Measurements from ENCODE around the gene SPATS2. TPM values are rescaled to one million over a fixed set of nuclear protein-coding genes. Genes with fewer than 3 reads are reported as not detected.

The SPATS2 gene
- polyA plus RNA-seq, 1 of the 3 experiments (the other 2 are of a cell fraction) = 72.9 TPM

GRCh38 chr12:49539406-49540228 lies 172.4 kb downstream of the SPATS2 start:
- DNase-seq = peak; percentile 47
- H3K4me2 ChIP-seq = 0 out of 2 replicates have a peak overlapping the region, but pooled peaks have one; percentile 33
- no peak overlapping the region for H2AFZ ChIP-seq (ENCODE audit: low read depth)
- no peaks in the 10 kb centered on the region for H3K9me2 ChIP-seq
- H3K9me3 ChIP-seq = no peaks in the 10 kb centered on the region
- H3K79me2 ChIP-seq (ENCODE audit: insufficient read depth) = no peaks in the 10 kb centered on the region
- H3K36me3 ChIP-seq (replicated peaks in 1 of 2; ENCODE audit: control insufficient read depth in 1 of 2, insufficient read depth in 2 of 2, low read length in 1 of 2) = no peaks in the 10 kb centered on the region
- H3K4me3 ChIP-seq (ENCODE audit: low read depth in 2 of 2, low read length in 1 of 2) = peak overlapping the region in 1 of 2 experiments; percentile 53; a peak in 2 of 4 replicates
- no peaks in the 10 kb centered on the region for H3K27me3 ChIP-seq (ENCODE audit: insufficient read depth)
- TF ChIP-seq USF1 (IDR thresholded peaks at IDR 0.05; ENCODE audit: borderline replicate concordance, low read depth) (no peak), GATA2 (CRISPR knock-in tag; IDR thresholded peaks at IDR 0.05) (no peak), TEAD4 (IDR thresholded peaks at IDR 0.05; ENCODE audit: borderline replicate concordance, insufficient read depth) (no peak), RFX5 (IDR thresholded peaks at IDR 0.05; ENCODE audit: low read length) (no peak), MAX (IDR thresholded peaks at IDR 0.05; ENCODE audit: low read depth) (no peak), FOSL2 (IDR thresholded peaks at IDR 0.05; ENCODE audit: borderline replicate concordance, low read depth) (no peak), REST (IDR thresholded peaks at IDR 0.05; ENCODE audit: low read depth, low read length) (no peak), SIN3A (IDR thresholded peaks at IDR 0.05; ENCODE audit: borderline replicate concordance, low read depth, low read length) (no peak), SMC3 (IDR thresholded peaks at IDR 0.05; ENCODE audit: low read depth, low read length) (no peak), GABPA (IDR thresholded peaks at IDR 0.05; ENCODE audit: low read depth) (no peak), NRF1 (IDR thresholded peaks at IDR 0.05; ENCODE audit: low read depth, low read length) (no peak), MXI1 (IDR thresholded peaks at IDR 0.05; ENCODE audit: low read depth, low read length) (no peak), RXRA (IDR thresholded peaks at IDR 0.05; ENCODE audit: borderline replicate concordance, low read depth) (no peak), TCF12 (IDR thresholded peaks at IDR 0.05) (no peak), NFIC (IDR thresholded peaks at IDR 0.05; ENCODE audit: borderline replicate concordance) (no peak), ZBTB33 (IDR thresholded peaks at IDR 0.05; ENCODE audit: borderline replicate concordance, low read depth) (no peak), FOXJ3 (CRISPR knock-in tag; IDR thresholded peaks at IDR 0.05) (no peak)
- TF ChIP-seq, protein P1, sequence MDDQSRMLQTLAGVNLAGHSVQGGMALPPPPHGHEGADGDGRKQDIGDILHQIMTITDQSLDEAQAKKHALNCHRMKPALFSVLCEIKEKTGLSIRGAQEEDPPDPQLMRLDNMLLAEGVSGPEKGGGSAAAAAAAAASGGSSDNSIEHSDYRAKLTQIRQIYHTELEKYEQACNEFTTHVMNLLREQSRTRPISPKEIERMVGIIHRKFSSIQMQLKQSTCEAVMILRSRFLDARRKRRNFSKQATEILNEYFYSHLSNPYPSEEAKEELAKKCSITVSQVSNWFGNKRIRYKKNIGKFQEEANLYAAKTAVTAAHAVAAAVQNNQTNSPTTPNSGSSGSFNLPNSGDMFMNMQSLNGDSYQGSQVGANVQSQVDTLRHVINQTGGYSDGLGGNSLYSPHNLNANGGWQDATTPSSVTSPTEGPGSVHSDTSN (IDR thresholded peaks at IDR 0.05) = no peak
- H3K27ac ChIP-seq (ENCODE audit: low read depth in 2 of 2, low read length in 1 of 2) = no peak overlapping the region
- 46% methylated on average over 13 of the region's 47 CpGs for WGBS (ENCODE audit: low lambda C conversion rate)
- CTCF ChIA-PET = interaction anchor here (0.8 to 2.6 kb wide), 6 partner anchors 13 to 192 kb away, joined by 3 to 9 read pairs (median 4); partner anchors contain the start of gene DNAJC22
- peaks cover 14% of the 10 kb centered on the region for H3F3A ChIP-seq (replicated peaks; ENCODE audit: insufficient read depth)
- H4K20me1 ChIP-seq (ENCODE audit: insufficient read depth) = no peaks in the 10 kb centered on the region
- H3K4me1 ChIP-seq (ENCODE audit: control insufficient read depth in 1 of 2, insufficient read depth in 2 of 2, low read depth in 1 of 2, low read length in 1 of 2) = peaks cover 0 to 11% of the 10 kb centered on the region in 2 experiments; a peak in 1 of 4 replicates
- H3K9ac ChIP-seq = no peak overlapping the region
- POLR2A ChIA-PET = no interaction called here
